H7 (cell line): ENCODE measurements around the gene MRPL49. TPM values are rescaled to one million over a fixed set of nuclear protein-coding genes. Genes with fewer than 3 reads are reported as not detected.
A peak's percentile ranks its signal among the peaks of the same experiment; 100 is the strongest.

Experiments used
- DNase-seq: peaks from one replicate; pipeline ENCODE4 v3.0.0; 2012
- H3K27me3 ChIP-seq: 2 replicates; pipeline ENCODE4 v1.6.0; 2011; ENCODE audit warnings: mild to moderate bottlenecking, low read length; ENCODE audit not compliant: control insufficient read depth, insufficient read depth
- H3K36me3 ChIP-seq: replicated peaks from 2 replicates; pipeline ENCODE4 v1.5.1; 2011; ENCODE audit warnings: low read length; ENCODE audit not compliant: control insufficient read depth, insufficient read depth
- H3K4me3 ChIP-seq: 2 replicates; pipeline ENCODE4 v1.5.1; 2011; ENCODE audit warnings: low read depth, mild to moderate bottlenecking, control low read depth, low read length, moderate library complexity; ENCODE audit not compliant: insufficient read depth
- total RNA-seq: library from RNA; depleted of rRNA; stranded (reverse); fragments of >200 nt; shearing (Covaris generic); gene quantifications from 2 replicates; pipeline ENCODE4 v1.2.3, GENCODE V29; 2014

MRPL49 gene
- total RNA-seq, 1 experiment from 2014 or later = 89.9 TPM

DNA sequence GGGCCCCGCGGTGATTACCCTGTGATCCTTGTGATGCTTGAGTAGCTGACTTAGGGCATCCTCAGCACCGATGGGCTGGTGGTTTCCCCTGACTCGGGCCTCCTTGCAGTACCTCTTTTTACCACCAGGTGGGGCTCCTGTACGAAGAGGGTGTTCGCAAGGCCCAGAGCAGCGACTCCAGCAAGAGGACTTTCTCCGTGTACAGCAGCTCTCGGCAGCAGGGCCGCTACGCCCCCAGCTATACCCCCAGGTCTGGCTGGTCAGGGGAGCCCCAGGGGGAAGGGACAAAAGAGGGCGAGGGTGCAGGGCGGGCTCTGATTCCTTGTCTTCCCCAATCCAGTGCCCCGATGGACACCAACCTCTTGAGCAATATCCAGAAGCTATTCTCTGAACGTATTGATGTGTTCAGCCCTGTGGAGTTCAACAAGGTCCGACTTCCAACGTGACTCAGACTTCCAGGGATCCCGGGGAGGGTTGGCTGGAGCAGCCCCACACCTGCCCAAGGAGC lies 11.7 kb upstream of the MRPL49 start:
- no peak overlapping the region for H3K4me3 ChIP-seq
- DNase-seq = peak; percentile 97
- no peaks in the 10 kb centered on the region; the same call in none of the 2 replicates for H3K36me3 ChIP-seq
- no peaks in the 10 kb centered on the region for H3K27me3 ChIP-seq

DNA sequence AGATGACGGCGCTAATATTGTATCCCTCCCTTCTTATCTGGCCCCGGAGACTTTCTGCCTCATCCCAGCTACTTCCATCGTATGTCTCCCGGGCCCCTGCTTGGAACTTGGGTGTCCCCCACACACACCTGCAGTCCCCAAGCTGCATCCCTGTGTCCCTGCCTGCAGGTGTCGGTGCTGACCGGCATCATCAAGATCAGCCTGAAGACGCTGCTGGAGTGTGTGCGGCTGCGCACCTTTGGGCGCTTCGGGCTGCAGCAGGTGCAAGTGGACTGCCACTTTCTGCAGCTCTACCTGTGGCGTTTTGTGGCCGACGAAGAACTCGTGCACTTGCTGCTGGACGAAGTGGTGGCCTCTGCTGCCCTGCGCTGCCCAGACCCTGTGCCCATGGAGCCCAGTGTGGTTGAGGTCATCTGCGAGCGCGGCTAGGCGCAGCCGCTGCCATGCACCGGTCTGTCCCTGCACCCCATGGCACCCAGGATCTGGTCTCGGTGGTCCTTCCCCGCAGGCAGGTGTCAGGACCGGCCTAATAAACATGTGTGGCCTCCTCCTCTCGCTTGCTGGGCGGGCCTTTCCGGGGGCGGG lies 10.9 kb upstream of the MRPL49 start:
- Histone ChIP-seq H3K4me3 (no peak overlapping the region), H3K27me3 (no peaks in the 10 kb centered on the region), H3K36me3 (peaks cover 3% of the 10 kb centered on the region)
- no peak for DNase-seq

DNA sequence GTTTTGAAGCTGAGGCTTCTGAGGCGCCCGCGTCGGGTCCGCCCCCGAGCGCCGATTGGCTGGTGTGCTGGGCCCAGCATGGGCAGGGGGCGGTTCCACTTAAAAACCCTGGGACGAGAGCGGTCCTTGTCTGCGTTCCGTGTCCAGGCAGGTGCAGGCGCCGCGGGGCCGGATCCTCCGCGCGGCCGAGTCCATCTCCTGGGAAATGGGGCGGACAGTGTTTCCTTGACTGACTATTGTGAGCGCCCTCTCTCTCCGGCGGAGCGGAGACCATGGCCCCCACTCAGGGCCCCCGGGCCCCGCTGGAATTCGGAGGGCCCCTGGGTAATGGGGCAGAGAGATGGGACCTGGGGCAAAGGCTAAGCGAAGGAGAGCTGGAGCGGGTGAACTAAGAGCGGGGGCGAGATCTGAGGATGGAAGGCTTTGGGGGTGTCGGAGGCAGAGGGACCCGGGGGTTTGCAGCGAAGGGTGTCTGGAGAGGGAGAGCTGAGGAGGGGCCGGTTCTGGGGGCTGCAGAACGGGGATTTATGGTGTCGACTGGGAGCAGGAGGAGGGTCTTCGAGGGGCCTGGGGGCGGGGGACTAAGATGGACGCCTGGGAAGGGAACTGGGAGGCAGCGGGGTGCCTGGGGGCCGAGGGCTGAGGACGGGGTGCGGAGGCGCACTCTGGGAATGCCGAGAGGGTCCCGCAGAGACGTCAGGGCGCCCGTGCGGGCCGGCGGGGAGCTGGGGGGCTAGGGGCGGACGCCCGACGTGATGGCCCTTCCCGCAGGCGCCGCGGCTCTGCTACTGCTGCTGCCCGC lies 10.2 kb upstream of the MRPL49 start, which contains the start of gene TM7SF2:
TM7SF2 (plus strand) TSS at position 129 of the 802 bp plus-strand sequence; CDS start at position 273, 144 bp downstream.
- peak within 1 kb of the TSS; percentile 87 for H3K4me3 ChIP-seq

DNA sequence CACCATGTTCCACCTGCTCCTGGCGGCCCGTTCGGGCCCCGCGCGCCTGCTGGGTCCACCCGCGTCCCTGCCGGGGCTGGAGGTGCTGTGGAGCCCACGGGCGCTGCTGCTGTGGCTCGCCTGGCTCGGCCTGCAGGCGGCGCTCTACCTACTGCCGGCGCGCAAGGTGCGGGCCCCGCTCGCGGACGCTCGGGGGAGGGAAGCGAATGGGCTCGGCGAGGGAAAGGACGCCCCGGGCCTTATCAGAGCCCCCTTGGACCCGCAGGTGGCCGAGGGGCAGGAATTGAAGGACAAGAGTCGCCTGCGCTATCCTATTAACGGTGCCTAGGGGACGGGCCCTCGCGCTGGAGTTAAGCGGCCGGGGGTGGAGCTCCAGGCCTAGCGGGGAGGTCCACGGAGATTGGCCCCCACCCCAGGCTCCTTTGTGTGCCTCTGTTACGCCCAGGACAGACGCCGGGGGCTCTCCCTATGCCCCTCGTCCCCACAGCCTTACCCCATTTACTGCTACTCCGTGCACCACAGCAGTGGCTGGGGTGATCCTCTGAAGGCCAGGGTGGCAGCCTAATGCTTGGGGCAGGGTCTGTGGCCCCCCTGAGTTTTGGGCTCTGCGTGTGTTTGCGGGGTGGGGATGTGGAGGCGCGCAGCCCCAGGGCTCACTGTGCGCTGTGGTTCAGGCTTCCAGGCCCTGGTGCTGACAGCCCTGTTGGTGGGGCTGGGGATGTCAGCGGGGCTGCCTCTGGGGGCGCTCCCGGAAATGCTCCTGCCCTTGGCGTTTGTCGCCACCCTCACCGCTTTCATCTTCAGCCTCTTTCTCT lies 9.4 kb upstream of the MRPL49 start:
- Histone ChIP-seq H3K36me3 (peaks cover 3% of the 10 kb centered on the region), H3K4me3 (peak overlapping the region; percentile 87), H3K27me3 (no peaks in the 10 kb centered on the region)
- DNase-seq = peak; percentile 93

More for the DNA sequence above, 10.2 kb upstream of the MRPL49 start, which contains the start of gene TM7SF2:
- peak; percentile 99 for DNase-seq
- Histone ChIP-seq H3K27me3 (no peaks in the 10 kb centered on the region), H3K36me3 (peaks cover 3% of the 10 kb centered on the region)

DNA sequence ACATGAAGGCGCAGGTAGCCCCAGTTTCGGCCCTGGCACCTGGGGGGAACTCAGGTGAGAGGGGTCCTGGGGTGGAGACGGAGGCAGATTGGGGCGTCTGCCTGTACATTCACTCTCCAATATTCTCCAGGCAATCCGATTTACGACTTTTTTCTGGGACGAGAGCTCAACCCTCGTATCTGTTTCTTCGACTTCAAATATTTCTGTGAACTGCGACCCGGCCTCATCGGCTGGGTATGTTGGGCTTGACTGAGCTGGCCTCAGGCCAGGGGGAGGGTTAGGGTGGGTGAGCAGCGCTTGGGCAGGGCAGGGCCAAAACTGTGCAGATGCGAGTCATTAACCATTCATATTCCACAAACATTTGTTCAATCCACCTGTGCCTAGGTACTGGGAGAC lies 8.8 kb upstream of the MRPL49 start:
- Histone ChIP-seq H3K4me3 (peak overlapping the region; percentile 87), H3K27me3 (no peaks in the 10 kb centered on the region), H3K36me3 (peaks cover 3% of the 10 kb centered on the region)
- DNase-seq = no peak

DNA sequence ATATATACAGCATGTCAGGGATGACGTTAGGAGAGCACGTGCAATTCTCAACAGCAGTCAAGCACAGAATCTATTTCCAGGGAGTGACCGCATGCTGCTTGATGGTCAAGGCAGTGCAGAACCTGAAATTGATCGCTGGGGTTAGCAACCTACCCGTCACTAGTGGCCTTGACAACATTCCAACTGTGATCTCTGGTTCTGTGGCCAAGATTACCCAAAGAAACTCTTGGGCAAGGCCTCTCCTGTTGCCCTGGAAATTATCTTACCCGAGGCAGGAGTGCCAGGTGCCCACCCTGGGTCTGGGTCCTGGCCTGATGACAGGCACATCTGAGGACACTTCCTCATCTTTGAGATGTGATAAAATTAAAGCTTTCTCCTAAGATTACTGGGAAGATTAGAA lies 8.3 kb upstream of the MRPL49 start:
- no peak for DNase-seq
- H3K36me3 ChIP-seq = peaks cover 5% of the 10 kb centered on the region
- no peaks in the 10 kb centered on the region for H3K27me3 ChIP-seq
- H3K4me3 ChIP-seq = no peak overlapping the region

DNA sequence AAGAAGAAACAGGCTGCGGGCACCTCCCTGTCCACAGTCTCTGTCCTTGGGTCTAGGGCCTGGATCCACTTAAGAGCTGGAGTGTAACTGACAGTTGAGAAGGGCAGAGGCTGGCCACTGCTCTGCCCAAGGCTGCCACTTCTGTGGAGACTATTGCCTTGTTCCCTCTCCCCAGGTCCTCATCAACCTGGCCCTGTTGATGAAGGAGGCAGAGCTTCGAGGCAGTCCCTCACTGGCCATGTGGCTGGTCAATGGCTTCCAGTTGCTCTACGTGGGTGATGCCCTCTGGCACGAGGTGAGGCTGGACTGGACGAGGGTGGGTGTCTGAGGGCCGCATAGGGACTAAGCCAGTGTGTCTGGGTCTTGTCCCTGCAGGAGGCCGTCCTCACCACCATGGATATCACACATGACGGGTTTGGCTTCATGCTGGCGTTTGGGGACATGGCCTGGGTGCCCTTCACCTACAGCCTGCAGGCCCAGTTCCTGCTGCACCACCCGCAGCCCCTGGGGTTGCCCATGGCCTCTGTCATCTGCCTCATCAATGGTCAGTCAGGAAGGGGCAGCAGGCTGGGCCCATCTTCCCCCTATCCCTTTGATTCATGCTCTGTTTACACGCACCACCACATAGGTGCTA lies 7.5 kb upstream of the MRPL49 start:
- no peak for DNase-seq
- Histone ChIP-seq H3K27me3 (no peaks in the 10 kb centered on the region), H3K36me3 (peaks cover 7% of the 10 kb centered on the region)

DNA sequence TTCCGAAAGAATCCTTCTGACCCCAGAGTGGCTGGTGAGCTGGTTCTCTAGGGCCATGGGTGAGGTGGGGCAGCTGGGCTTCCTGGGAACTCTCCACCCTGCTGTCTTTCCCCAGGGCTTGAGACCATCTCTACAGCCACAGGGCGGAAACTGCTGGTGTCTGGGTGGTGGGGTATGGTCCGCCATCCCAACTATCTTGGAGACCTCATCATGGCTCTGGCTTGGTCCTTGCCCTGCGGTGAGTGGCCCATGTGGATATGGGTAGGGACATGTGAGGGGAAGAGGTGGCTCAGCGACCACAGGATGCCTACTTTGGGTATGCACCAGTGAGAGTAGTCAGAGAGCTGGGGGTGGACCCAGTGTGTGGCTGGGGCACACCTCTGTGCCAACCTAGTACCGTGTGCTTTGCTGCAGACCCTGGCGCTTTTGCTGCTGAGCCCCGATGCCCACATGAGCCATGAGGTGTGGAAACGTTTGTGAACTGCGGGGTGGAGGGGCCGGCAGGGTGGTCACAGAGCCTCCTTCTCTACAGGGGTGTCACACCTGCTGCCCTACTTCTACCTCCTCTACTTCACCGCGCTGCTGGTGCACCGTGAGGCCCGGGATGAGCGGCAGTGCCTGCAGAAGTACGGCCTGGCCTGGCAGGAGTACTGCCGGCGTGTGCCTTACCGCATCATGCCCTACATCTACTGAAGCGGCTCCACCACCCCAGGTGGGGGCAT lies 6.6 kb upstream of the MRPL49 start:
- DNase-seq = no peak
- no peak overlapping the region for H3K4me3 ChIP-seq
- no peaks in the 10 kb centered on the region for H3K27me3 ChIP-seq
- H3K36me3 ChIP-seq = peaks cover 15% of the 10 kb centered on the region

More for the DNA sequence above, 7.5 kb upstream of the MRPL49 start:
- no peak overlapping the region for H3K4me3 ChIP-seq

DNA sequence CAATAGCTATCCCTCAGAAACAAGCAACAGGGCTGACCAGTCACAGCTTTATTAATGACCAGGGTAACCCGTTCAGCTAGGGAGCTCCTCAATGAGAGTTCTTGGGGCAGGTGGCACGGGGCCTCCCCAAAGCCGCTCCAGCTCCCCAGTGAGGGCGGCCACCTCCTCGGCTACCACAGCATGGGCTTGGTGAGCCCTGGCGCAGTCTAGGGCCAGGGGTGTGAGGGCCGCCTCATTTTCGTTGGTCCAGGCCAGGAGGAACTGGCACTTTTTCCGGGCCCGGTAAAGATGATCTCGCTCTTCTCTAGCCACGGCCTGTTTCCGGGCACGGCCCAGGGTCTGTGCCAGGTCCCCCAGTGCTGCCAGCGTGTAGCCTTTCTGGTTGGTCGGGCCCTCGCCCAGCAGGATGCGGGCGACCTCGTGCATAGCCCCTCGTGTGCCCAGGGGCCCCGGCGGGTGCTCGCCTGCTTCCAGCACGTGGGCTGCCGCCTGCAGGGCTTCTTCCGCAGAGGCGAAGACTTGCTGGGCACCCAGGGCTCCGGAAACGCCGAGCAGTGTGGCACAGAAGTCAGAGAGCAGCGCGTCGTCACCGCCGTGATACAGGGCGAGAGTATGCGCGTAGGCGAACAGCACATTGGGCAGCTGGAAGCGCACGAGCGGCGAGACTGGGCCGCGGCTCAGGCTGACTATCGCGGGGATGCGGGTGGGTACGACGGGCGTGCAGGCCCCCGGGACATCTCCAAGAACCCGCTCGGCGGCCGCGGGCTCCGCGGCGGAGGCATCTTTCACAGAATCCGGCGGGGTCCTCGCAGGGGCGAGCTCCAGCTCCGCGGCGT lies 5.5 kb upstream of the MRPL49 start:
- peak; percentile 73 for DNase-seq
- peaks cover 23% of the 10 kb centered on the region for H3K36me3 ChIP-seq
- peak overlapping the region; percentile 92 for H3K4me3 ChIP-seq
- H3K27me3 ChIP-seq = no peaks in the 10 kb centered on the region

DNA sequence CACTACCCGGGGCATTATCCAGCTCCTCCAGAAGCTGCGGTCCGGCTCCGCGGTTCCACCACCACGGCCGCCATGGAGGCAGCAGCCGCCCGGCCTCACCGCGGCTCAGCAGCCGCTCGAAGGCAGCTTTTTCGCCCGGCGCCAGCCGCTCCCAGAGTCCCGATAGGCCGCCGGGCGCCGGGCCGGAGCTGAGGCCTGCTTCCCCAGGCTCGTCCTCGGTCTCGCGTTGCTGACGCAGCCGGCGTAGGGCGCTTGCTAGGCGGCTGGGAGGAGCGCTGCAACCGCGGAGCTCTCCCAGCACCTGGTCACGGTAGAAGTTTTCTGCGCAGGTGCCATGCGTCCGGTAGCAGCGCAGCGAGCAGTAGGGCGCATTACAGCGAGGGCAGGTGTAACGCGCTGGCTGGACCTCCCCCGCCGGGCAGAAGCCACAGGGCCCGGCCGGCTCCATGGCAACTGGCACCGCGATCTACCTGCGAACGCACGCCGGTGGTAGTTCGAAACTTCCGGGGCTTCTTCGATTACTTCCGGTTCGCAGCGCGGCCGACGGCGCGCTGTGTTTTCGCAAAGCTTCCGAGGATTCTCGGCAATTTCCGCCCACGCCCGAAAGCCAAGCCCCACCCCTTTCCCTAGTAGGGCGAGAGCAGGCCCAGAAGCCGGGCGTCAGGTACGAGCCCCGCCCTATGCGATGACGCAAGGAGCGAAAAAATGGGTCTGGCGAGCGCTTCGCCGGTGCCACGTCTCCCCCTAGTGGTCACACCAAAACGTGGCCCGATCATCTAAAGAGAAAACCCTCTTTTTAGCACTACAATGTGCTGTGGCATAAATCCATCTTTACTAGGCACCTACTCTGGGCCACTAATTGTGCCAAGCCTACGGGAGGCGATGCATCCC lies 4.7 kb upstream of the MRPL49 start, which contains the start of gene ZNHIT2:
ZNHIT2 (minus strand) TSS at position 496 of the 891 bp plus-strand sequence; CDS start at position 448, 48 bp downstream.
- H3K4me3 ChIP-seq = peak within 1 kb of the TSS; percentile 92
- peak; percentile 97 for DNase-seq
- H3K27me3 ChIP-seq = no peaks in the 10 kb centered on the region
- peaks cover 23% of the 10 kb centered on the region for H3K36me3 ChIP-seq

DNA sequence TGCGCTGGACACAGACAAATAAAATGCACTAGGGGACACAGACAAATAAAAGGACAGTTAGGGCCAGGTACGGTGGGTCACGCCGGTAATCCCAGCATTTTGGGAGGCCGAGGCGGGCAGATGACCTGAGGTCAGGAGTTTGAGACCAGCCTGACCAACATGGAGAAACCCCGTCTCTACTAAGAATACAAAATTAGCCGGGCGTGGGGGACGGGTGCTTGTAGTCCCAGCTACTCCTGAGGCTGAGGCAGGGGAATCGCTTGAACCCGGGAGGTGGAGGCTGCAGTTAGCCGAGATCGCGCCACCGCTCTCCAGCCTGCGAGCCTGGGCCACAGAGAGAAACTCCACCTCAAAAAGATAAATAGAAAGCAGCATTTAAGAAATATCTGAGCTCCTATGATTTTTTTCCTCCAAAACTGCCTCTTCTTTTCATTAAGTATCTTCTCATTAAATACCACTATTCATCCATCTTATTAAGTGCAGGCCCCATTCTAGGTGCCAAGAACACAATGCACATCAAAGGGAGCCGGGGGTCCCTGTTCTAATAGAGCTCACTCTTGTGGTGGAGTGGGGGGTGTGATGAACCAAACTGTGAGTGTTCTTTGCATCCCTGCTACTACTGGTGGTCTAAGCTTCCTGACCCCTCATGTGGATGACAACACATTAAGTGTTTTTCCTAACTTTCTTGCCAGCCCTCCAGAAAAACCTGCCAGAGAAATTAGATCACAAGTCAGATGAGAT lies 3.9 kb upstream of the MRPL49 start:
- Histone ChIP-seq H3K27me3 (no peaks in the 10 kb centered on the region), H3K36me3 (peaks cover 23% of the 10 kb centered on the region), H3K4me3 (no peak overlapping the region)
- DNase-seq = no peak
